Measurements from ENCODE around the gene RMI2.

The RMI2 gene

DNA sequence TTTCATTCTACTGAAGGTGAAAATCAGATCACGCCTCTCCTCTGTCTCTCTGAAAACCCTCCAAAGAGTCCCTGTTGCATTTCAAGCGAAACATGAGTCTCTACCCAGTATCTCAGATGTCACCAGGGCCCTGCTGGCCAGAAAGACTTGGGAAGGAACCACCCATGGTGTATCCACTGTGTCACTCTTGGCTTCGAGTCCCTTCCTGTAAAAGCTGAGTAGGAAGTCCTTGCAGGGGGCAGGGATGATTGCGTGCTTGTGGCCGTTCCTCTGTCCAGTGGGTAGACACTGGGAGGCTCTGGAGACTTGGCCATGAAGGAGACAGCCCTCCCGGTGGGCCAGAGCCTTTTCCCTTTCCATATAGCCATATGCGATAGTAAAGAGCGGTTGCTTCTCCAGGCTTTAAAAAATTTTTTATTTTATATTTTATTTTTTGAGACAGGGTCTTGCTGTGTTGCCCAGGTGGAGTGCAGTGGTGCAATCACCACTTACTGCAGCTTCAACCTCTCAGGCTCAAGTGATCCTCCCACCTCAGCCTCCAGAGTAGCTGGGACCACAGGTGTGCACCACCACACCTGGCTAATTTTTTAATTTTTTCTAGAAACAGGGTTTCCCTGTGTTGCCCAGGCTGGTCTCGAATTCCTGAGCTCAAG, 19.0 kb upstream of the RMI2 start:
- H3K36me3 ChIP-seq (ENCODE audit: control insufficient read depth, insufficient read depth, low read length), result no peaks in the 10 kb centered on the region
- H3K9me3 ChIP-seq (ENCODE audit: control insufficient read depth, insufficient read depth, low read length), result no peaks in the 10 kb centered on the region
- H3K9ac ChIP-seq (ENCODE audit: low read depth, low read length), result no peak overlapping the region
- H3K27me3 ChIP-seq (ENCODE audit: control insufficient read depth, insufficient read depth, low read length), result no peaks in the 10 kb centered on the region
- H3K4me3 ChIP-seq (ENCODE audit: low read depth, low read length), result no peak overlapping the region
- peaks cover 20% of the 10 kb centered on the region for H3K4me1 ChIP-seq (ENCODE audit: control insufficient read depth, insufficient read depth, low read length)

DNA sequence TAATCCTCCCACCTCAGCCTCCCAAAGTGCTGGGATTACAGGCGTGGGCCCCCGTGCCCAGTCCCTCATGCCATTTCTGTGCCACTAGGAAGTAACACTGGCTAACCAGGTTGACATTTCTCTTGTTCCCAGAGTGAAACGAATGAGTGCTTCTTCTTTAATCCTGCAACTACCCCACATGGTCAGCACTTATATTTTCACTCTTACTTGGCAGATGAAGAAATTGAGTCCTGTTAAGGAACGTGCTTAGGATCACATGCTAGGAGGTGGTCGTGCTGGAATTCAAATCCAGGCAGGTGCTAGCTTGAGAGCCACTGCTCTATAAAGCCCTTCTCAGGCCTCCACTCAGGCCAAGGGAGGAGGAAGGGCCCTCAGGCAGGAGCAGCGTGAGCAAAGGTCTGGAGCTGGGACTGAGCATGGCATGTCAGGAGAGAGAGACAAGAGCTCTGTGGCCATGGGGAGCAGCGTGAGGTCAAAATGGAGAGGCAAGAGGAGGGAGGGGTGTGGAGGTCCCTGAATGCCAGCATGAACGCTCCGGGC, 18.5 kb upstream of the RMI2 start:
- H3K4me3 ChIP-seq (ENCODE audit: low read depth, low read length), result no peak overlapping the region
- no peak overlapping the region for H3K9ac ChIP-seq (ENCODE audit: low read depth, low read length)
- H3K27me3 ChIP-seq (ENCODE audit: control insufficient read depth, insufficient read depth, low read length), result no peaks in the 10 kb centered on the region
- no peaks in the 10 kb centered on the region for H3K36me3 ChIP-seq (ENCODE audit: control insufficient read depth, insufficient read depth, low read length)
- peaks cover 20% of the 10 kb centered on the region for H3K4me1 ChIP-seq (ENCODE audit: control insufficient read depth, insufficient read depth, low read length)
- H3K9me3 ChIP-seq (ENCODE audit: control insufficient read depth, insufficient read depth, low read length), result no peaks in the 10 kb centered on the region

DNA sequence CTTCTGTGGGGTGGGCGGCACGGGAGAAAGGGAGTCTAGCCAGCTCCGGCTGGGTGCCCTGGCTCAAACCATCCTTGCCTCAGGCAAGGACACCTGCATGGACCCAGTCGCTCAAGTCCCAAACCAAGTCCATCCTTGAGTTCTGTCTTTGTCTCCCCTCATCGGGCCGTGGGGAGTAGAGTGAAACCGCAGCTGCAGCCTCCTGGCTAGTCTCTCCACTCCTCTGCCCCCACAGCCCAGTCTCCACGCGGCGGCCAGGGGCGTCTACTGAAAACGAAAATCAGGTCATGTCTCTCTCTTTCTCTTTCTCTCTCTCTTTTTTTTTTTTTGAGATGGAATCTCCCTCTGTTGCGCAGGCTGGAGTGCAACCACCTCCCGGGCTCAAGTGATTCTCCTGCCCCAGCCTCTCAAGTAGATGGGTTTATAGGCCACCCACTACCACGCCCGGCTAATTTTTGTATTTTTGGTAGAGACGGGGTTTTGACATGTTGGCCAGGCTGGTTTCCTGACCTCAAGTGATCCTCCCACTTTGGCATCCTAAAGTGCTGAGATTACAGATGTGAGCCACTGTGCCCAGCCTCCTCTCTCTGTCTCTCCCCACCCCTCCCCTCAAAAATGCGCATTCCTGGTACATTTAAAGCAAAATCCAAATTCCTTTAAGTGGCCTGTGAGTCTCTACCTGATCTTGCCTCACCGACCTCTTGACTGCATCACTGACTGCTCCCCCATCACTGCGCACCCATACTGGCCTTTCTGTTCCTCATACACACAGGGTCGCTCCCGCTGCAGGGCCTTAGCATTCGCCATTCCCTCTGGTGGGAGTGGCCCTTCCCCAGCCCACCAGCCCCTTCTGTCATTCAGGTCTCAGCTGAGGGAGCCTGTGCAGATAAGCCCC, 17.7 kb upstream of the RMI2 start:
- Histone ChIP-seq H3K4me1 (ENCODE audit: control insufficient read depth, insufficient read depth, low read length) (peaks cover 20% of the 10 kb centered on the region), H3K9me3 (ENCODE audit: control insufficient read depth, insufficient read depth, low read length) (no peaks in the 10 kb centered on the region), H3K36me3 (ENCODE audit: control insufficient read depth, insufficient read depth, low read length) (no peaks in the 10 kb centered on the region), H3K4me3 (ENCODE audit: low read depth, low read length) (no peak overlapping the region), H3K9ac (ENCODE audit: low read depth, low read length) (no peak overlapping the region), H3K27me3 (ENCODE audit: control insufficient read depth, insufficient read depth, low read length) (no peaks in the 10 kb centered on the region)

DNA sequence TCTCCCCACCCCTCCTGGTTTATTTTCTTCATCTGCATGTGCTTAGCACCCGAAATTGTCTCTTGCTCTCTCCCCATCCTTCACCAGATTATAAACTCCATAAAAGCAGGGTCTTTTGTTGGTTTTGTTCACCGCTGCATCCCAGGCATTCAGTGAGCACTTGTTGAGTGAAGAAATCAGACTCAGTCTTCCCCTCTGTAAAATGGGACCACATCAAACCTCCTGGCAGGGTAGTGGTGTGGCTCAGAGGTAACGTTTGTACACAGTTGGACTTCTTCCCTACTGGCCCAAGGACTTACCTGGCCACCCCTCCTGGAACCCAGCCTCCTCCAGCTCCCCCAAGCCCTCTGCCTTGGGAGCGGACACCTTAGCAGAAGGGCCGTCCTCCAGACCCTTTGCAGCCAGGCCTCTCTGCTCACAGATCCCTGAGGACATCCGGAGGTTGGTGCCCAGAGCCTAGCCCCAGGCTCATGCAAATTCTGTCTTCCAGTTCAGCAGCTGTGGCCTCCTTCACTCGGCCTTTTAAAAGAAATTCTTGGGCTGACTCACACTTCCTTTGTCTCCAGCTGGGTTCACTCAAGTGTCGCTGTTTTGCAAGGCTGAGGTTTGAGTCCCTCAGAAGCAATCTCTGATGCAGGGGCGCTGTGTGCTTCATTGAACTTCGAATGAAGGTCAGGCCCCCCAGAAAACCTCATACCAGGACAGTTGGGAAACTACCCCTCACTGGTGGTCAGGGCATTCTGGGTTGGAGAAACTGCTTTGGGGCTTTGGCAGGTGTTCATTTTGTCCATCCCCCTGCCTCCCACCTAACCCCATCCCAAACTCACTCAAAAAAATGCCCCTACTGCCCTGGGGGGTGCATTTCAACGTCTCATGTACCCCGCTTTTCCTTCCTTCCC, 16.8 kb upstream of the RMI2 start:
- Histone ChIP-seq H3K9me3 (ENCODE audit: control insufficient read depth, insufficient read depth, low read length) (no peaks in the 10 kb centered on the region), H3K27me3 (ENCODE audit: control insufficient read depth, insufficient read depth, low read length) (no peaks in the 10 kb centered on the region), H3K4me3 (ENCODE audit: low read depth, low read length) (peak overlapping the region; percentile 12), H3K9ac (ENCODE audit: low read depth, low read length) (peak overlapping the region; percentile 18), H3K4me1 (ENCODE audit: control insufficient read depth, insufficient read depth, low read length) (peaks cover 20% of the 10 kb centered on the region), H3K36me3 (ENCODE audit: control insufficient read depth, insufficient read depth, low read length) (no peaks in the 10 kb centered on the region)

DNA sequence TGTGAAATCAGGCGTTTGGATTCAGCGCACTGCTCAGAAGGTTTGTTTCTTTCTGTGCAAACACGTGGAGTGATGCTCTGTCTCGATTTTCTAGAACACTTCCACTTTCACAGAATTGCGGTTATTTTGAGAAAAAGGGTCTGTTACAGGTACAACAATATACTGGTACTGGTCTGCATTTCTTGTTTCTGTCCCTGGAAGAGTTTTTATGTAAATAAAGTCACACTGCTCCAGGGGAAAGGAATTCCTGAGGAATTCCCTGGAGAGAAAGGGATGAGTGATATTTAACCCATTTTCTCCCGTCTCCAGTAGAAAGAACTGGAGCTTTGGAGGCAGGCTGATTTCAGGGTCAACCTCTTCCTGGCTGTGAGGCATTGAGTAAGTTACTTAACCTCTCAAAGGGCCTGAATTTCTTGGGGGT, 16.2 kb upstream of the RMI2 start:
- Histone ChIP-seq H3K27me3 (ENCODE audit: control insufficient read depth, insufficient read depth, low read length) (no peaks in the 10 kb centered on the region), H3K9me3 (ENCODE audit: control insufficient read depth, insufficient read depth, low read length) (no peaks in the 10 kb centered on the region), H3K36me3 (ENCODE audit: control insufficient read depth, insufficient read depth, low read length) (no peaks in the 10 kb centered on the region), H3K4me3 (ENCODE audit: low read depth, low read length) (peak overlapping the region; percentile 4), H3K9ac (ENCODE audit: low read depth, low read length) (peak overlapping the region; percentile 18), H3K4me1 (ENCODE audit: control insufficient read depth, insufficient read depth, low read length) (peaks cover 20% of the 10 kb centered on the region)

GRCh38 chr16:11329891-11330290, 15.4 kb upstream of the RMI2 start:
- H3K9me3 ChIP-seq (ENCODE audit: control insufficient read depth, insufficient read depth, low read length), result no peaks in the 10 kb centered on the region
- H3K27me3 ChIP-seq (ENCODE audit: control insufficient read depth, insufficient read depth, low read length), result no peaks in the 10 kb centered on the region
- H3K36me3 ChIP-seq (ENCODE audit: control insufficient read depth, insufficient read depth, low read length), result no peaks in the 10 kb centered on the region
- H3K4me3 ChIP-seq (ENCODE audit: low read depth, low read length), result no peak overlapping the region
- H3K9ac ChIP-seq (ENCODE audit: low read depth, low read length), result peak overlapping the region; percentile 8
- H3K4me1 ChIP-seq (ENCODE audit: control insufficient read depth, insufficient read depth, low read length), result peaks cover 20% of the 10 kb centered on the region

- no peaks in the 10 kb centered on the region for H3K9me3 ChIP-seq (ENCODE audit: control insufficient read depth, insufficient read depth, low read length)
- H3K4me3 ChIP-seq (ENCODE audit: low read depth, low read length), result no peak overlapping the region
- H3K4me1 ChIP-seq (ENCODE audit: control insufficient read depth, insufficient read depth, low read length), result peaks cover 20% of the 10 kb centered on the region
- H3K36me3 ChIP-seq (ENCODE audit: control insufficient read depth, insufficient read depth, low read length), result no peaks in the 10 kb centered on the region
- no peak overlapping the region for H3K9ac ChIP-seq (ENCODE audit: low read depth, low read length)
- H3K27me3 ChIP-seq (ENCODE audit: control insufficient read depth, insufficient read depth, low read length), result no peaks in the 10 kb centered on the region
Measured at GRCh38 chr16:11330526-11331237, 14.6 kb upstream of the RMI2 start.

GRCh38 chr16:11331967-11332366, 13.3 kb upstream of the RMI2 start:
- H3K9ac ChIP-seq (ENCODE audit: low read depth, low read length), result no peak overlapping the region
- H3K9me3 ChIP-seq (ENCODE audit: control insufficient read depth, insufficient read depth, low read length), result no peaks in the 10 kb centered on the region
- H3K4me3 ChIP-seq (ENCODE audit: low read depth, low read length), result no peak overlapping the region
- peaks cover 19% of the 10 kb centered on the region for H3K4me1 ChIP-seq (ENCODE audit: control insufficient read depth, insufficient read depth, low read length)
- H3K27me3 ChIP-seq (ENCODE audit: control insufficient read depth, insufficient read depth, low read length), result no peaks in the 10 kb centered on the region
- no peaks in the 10 kb centered on the region for H3K36me3 ChIP-seq (ENCODE audit: control insufficient read depth, insufficient read depth, low read length)

DNA sequence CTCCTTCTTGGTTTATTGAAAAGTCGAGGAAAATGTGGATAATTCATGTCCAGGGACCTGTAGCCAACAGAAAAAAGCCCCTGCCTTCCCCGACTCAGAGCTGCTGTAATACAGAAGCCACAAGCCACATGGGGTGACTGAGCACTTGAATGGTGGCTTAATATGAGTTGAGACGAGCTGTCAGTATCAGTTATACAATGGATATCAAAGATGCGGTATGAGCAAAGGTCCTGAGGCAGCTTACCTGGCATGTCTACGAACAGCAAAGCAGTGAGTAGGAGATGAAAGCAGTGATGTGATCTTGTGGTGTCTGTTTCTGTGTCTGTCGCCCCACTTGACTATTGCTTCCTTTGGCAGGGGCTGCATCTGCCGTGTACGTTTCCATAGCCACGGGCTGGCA, 12.2 kb upstream of the RMI2 start:
- no peaks in the 10 kb centered on the region for H3K36me3 ChIP-seq (ENCODE audit: control insufficient read depth, insufficient read depth, low read length)
- no peak overlapping the region for H3K9ac ChIP-seq (ENCODE audit: low read depth, low read length)
- H3K4me3 ChIP-seq (ENCODE audit: low read depth, low read length), result no peak overlapping the region
- no peaks in the 10 kb centered on the region for H3K9me3 ChIP-seq (ENCODE audit: control insufficient read depth, insufficient read depth, low read length)
- peaks cover 11% of the 10 kb centered on the region for H3K4me1 ChIP-seq (ENCODE audit: control insufficient read depth, insufficient read depth, low read length)
- H3K27me3 ChIP-seq (ENCODE audit: control insufficient read depth, insufficient read depth, low read length), result no peaks in the 10 kb centered on the region

DNA sequence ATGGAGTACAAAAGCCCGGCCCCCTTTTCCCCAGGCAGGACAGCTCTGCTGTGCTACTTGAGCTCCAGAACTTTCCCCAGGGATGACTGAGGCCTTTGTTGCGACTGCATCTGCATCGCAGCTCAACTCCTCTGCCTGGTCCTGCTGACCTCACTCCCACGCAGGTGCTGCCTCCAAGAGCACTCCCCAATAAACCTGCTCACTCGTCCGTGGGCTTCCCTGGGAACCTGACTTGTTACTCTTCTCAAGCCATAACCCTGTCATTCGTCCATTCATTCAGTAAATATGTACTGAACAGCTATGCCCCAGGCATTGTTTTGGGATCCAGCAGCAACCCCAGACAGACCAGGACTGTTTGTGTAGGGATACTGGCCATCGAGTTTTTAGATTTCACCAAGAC, 11.6 kb upstream of the RMI2 start:
- Histone ChIP-seq H3K9me3 (ENCODE audit: control insufficient read depth, insufficient read depth, low read length) (no peaks in the 10 kb centered on the region), H3K9ac (ENCODE audit: low read depth, low read length) (no peak overlapping the region), H3K4me3 (ENCODE audit: low read depth, low read length) (no peak overlapping the region), H3K36me3 (ENCODE audit: control insufficient read depth, insufficient read depth, low read length) (no peaks in the 10 kb centered on the region), H3K4me1 (ENCODE audit: control insufficient read depth, insufficient read depth, low read length) (peaks cover 8% of the 10 kb centered on the region), H3K27me3 (ENCODE audit: control insufficient read depth, insufficient read depth, low read length) (no peaks in the 10 kb centered on the region)

All from iPS-15b (cell line).